ENCODE data around the gene KCNA10.

Gene KCNA10

GRCh38 chr1:110554871-110555801 lies 36.2 kb upstream of the KCNA10 start:
- H3K4me3 ChIP-seq (ENCODE audit: low read length), result peak overlapping the region; percentile 43; the same call in 1 of the 2 replicates
- no peaks in the 10 kb centered on the region for H3K9me3 ChIP-seq (replicated peaks; ENCODE audit: insufficient read depth, low read length)
- H3K9me2 ChIP-seq (replicated peaks; ENCODE audit: insufficient read depth, low read length), result no peaks in the 10 kb centered on the region
- peak overlapping the region; percentile 35; the same call in 1 of the 2 replicates for H2AFZ ChIP-seq (ENCODE audit: low read length)
- H3K27ac ChIP-seq (ENCODE audit: low read length), result no peak overlapping the region
- no peaks in the 10 kb centered on the region for H4K20me1 ChIP-seq (ENCODE audit: insufficient read depth, low read length)
- peak overlapping the region; percentile 54; the same call in 1 of the 2 replicates for H3K4me2 ChIP-seq (ENCODE audit: low read depth, low read length)
- no peaks in the 10 kb centered on the region for H3K4me1 ChIP-seq (ENCODE audit: low read length)
- TF ChIP-seq EZH2phosphoT487 (IDR thresholded peaks at IDR 0.05; ENCODE audit: low read length) (no peak), EZH2 (optimal IDR thresholded peaks at IDR 0.05; ENCODE audit: low read depth, low read length) (no peak), CTCF (IDR thresholded peaks at IDR 0.05; ENCODE audit: low read length) (peak; percentile 45)
- no peaks in the 10 kb centered on the region for H3K27me3 ChIP-seq (replicated peaks; ENCODE audit: insufficient read depth, low read length)
- peak; percentile 18 for DNase-seq
- no peaks in the 10 kb centered on the region for H3F3A ChIP-seq (ENCODE audit: insufficient read depth, low read length)
- H3K36me3 ChIP-seq (replicated peaks; ENCODE audit: insufficient read depth, low read length), result no peaks in the 10 kb centered on the region
- no peaks in the 10 kb centered on the region for H3K79me2 ChIP-seq (ENCODE audit: low read length)
- no peak overlapping the region for H3K9ac ChIP-seq (ENCODE audit: low read length)

- H3K79me2 ChIP-seq (ENCODE audit: low read length), result no peaks in the 10 kb centered on the region
Measured at GRCh38 chr1:110551278-110551809, 32.4 kb upstream of the KCNA10 start.

DNA sequence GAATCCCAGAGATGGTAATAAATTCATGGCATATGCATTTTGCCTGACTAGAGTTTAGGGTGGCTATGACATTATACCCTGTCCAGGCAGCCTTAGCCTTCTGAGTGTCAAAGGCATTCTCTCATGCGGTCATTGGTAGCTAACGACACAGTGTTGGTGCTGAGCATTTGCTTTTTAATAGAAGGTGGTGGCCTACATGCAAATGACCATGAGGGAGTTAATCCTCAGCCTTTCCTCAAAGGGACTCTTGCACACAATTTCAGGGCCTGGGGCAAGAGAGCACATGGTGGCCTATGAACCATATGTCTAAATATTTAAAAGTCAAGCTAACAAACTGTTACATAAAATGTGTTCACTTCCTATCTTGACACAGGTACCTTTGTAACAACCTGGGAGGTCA lies 30.9 kb upstream of the KCNA10 start:
- Histone ChIP-seq H3K36me3 (replicated peaks; ENCODE audit: insufficient read depth, low read length) (no peaks in the 10 kb centered on the region), H3K79me2 (ENCODE audit: low read length) (no peaks in the 10 kb centered on the region)

More at GRCh38 chr1:110551278-110551809, 32.4 kb upstream of the KCNA10 start:
- TF ChIP-seq CTCF (IDR thresholded peaks at IDR 0.05; ENCODE audit: low read length) (no peak), EZH2phosphoT487 (IDR thresholded peaks at IDR 0.05; ENCODE audit: low read length) (no peak), EZH2 (optimal IDR thresholded peaks at IDR 0.05; ENCODE audit: low read depth, low read length) (no peak)
- H3K27me3 ChIP-seq (replicated peaks; ENCODE audit: insufficient read depth, low read length), result no peaks in the 10 kb centered on the region
- no peaks in the 10 kb centered on the region for H4K20me1 ChIP-seq (ENCODE audit: insufficient read depth, low read length)
- no peak overlapping the region for H3K9ac ChIP-seq (ENCODE audit: low read length)
- H3K4me2 ChIP-seq (ENCODE audit: low read depth, low read length), result no peak overlapping the region
- no peak overlapping the region for H2AFZ ChIP-seq (ENCODE audit: low read length)
- H3K27ac ChIP-seq (ENCODE audit: low read length), result no peak overlapping the region
- H3K9me2 ChIP-seq (replicated peaks; ENCODE audit: insufficient read depth, low read length), result no peaks in the 10 kb centered on the region
- no peak for DNase-seq
- no peaks in the 10 kb centered on the region for H3K36me3 ChIP-seq (replicated peaks; ENCODE audit: insufficient read depth, low read length)
- no peaks in the 10 kb centered on the region for H3K4me1 ChIP-seq (ENCODE audit: low read length)
- H3F3A ChIP-seq (ENCODE audit: insufficient read depth, low read length), result no peaks in the 10 kb centered on the region
- H3K9me3 ChIP-seq (replicated peaks; ENCODE audit: insufficient read depth, low read length), result no peaks in the 10 kb centered on the region
- no peak overlapping the region for H3K4me3 ChIP-seq (ENCODE audit: low read length)

More for the DNA sequence above, 30.9 kb upstream of the KCNA10 start:
- no peak overlapping the region for H2AFZ ChIP-seq (ENCODE audit: low read length)
- no peaks in the 10 kb centered on the region for H3K27me3 ChIP-seq (replicated peaks; ENCODE audit: insufficient read depth, low read length)
- H3K9me2 ChIP-seq (replicated peaks; ENCODE audit: insufficient read depth, low read length), result no peaks in the 10 kb centered on the region
- H4K20me1 ChIP-seq (ENCODE audit: insufficient read depth, low read length), result no peaks in the 10 kb centered on the region
- no peaks in the 10 kb centered on the region for H3K4me1 ChIP-seq (ENCODE audit: low read length)
- no peak overlapping the region for H3K4me3 ChIP-seq (ENCODE audit: low read length)
- H3K4me2 ChIP-seq (ENCODE audit: low read depth, low read length), result no peak overlapping the region
- DNase-seq, result no peak
- H3K9ac ChIP-seq (ENCODE audit: low read length), result no peak overlapping the region
- no peaks in the 10 kb centered on the region for H3K9me3 ChIP-seq (replicated peaks; ENCODE audit: insufficient read depth, low read length)
- no peaks in the 10 kb centered on the region for H3F3A ChIP-seq (ENCODE audit: insufficient read depth, low read length)
- H3K27ac ChIP-seq (ENCODE audit: low read length), result no peak overlapping the region
- TF ChIP-seq EZH2 (optimal IDR thresholded peaks at IDR 0.05; ENCODE audit: low read depth, low read length) (no peak), EZH2phosphoT487 (IDR thresholded peaks at IDR 0.05; ENCODE audit: low read length) (no peak)

Data from MM.1S (cell line).